WTC11 (cell line): ENCODE data around the gene AHRR. TPM values are rescaled to one million over a fixed set of nuclear protein-coding genes. Genes with fewer than 3 reads are reported as not detected.

Experiments used
- ATAC-seq: fragments of 200-7000 bp; cut with Tn5 transposase; 2 replicates; pipeline ENCODE4 v1.10.0; 2021; ENCODE audit warnings: mild to moderate bottlenecking, moderate library complexity
- CTCF ChIA-PET: fragments of 300-600 bp; sonication (Branson Sonifier 250); formaldehyde crosslinking; loops from one replicate; lab custom pipeline; 2021; ENCODE audit warnings: antibody characterized with exemption; lab: Charles Lee
- POLR2A ChIA-PET: fragments of 350-600 bp; sonication (Branson Sonifier 250); formaldehyde crosslinking; loops from one replicate; lab custom pipeline; 2021; ENCODE audit warnings: antibody characterized with exemption; lab: Charles Lee
- DNase-seq: peaks from one replicate; pipeline ENCODE4 v3.0.0; 2021; ENCODE audit warnings: low spot score
- H3K27ac Mint-ChIP-seq: 2 replicates; pipeline ENCODE4 v1.8.0; 2021; ENCODE audit warnings: mixed read lengths
- H3K27me3 Mint-ChIP-seq: 2 replicates; pipeline ENCODE4 v1.8.0; 2021; ENCODE audit warnings: low read depth, mild to moderate bottlenecking, moderate library complexity, mixed read lengths
- H3K36me3 Mint-ChIP-seq: 2 replicates; pipeline ENCODE4 v1.8.0; 2021; ENCODE audit warnings: mixed read lengths
- H3K4me1 Mint-ChIP-seq: 2 replicates; pipeline ENCODE4 v1.8.0; 2022; ENCODE audit warnings: mixed read lengths
- H3K4me3 Mint-ChIP-seq: 2 replicates; pipeline ENCODE4 v1.8.0; 2021; ENCODE audit warnings: mild to moderate bottlenecking, moderate library complexity, mixed read lengths
- H3K9me3 Mint-ChIP-seq: 2 replicates; pipeline ENCODE4 v1.8.0; 2021; ENCODE audit warnings: mixed read lengths
- AFF4 ChIP-seq: sonication (generic); formaldehyde crosslinking; IDR thresholded peaks from 2 replicates; pipeline ENCODE4 v1.8.1; 2023; ENCODE audit warnings: mild to moderate bottlenecking, missing genetic modification reagents, borderline replicate concordance
- ATF3 ChIP-seq: sonication (generic); formaldehyde crosslinking; conservative IDR thresholded peaks from 2 replicates; pipeline ENCODE4 v1.8.1; 2022; ENCODE audit warnings: mild to moderate bottlenecking, missing genetic modification reagents
- FOXJ3 ChIP-seq: sonication (generic); formaldehyde crosslinking; IDR thresholded peaks from 2 replicates; pipeline ENCODE4 v1.9.0; 2021; ENCODE audit warnings: missing genetic modification reagents, mild to moderate bottlenecking, borderline replicate concordance
- NR1H2 ChIP-seq: sonication (generic); formaldehyde crosslinking; IDR thresholded peaks from 2 replicates; pipeline ENCODE4 v1.9.0; 2021; ENCODE audit warnings: mild to moderate bottlenecking, moderate library complexity, missing genetic modification reagents
- PRDM15 ChIP-seq: sonication (generic); formaldehyde crosslinking; IDR thresholded peaks from 2 replicates; pipeline ENCODE4 v1.8.0; 2022; ENCODE audit warnings: missing genetic modification reagents
- PRRX2 ChIP-seq: fragments of 250-450 bp; sonication (Bioruptor Pico); IDR thresholded peaks from 2 replicates; pipeline ENCODE4 v1.8.0; 2021; ENCODE audit warnings: mild to moderate bottlenecking
- RORB ChIP-seq: fragments of 250-450 bp; sonication (Bioruptor Pico); IDR thresholded peaks from 2 replicates; pipeline ENCODE4 v1.9.0; 2021; ENCODE audit warnings: mild to moderate bottlenecking
- USF1 ChIP-seq: sonication (generic); formaldehyde crosslinking; IDR thresholded peaks from 2 replicates; pipeline ENCODE4 v1.8.0; 2022; ENCODE audit warnings: mild to moderate bottlenecking, missing genetic modification reagents
- ZNF219 ChIP-seq: sonication (generic); formaldehyde crosslinking; IDR thresholded peaks from 2 replicates; pipeline ENCODE4 v1.8.0; 2023; ENCODE audit warnings: missing genetic modification reagents, mild to moderate bottlenecking, borderline replicate concordance
- ZNF232 ChIP-seq: sonication (generic); formaldehyde crosslinking; IDR thresholded peaks from 2 replicates; pipeline ENCODE4 v1.8.0; 2022; ENCODE audit warnings: mild to moderate bottlenecking, missing genetic modification reagents
- ZNF263 ChIP-seq: sonication (generic); formaldehyde crosslinking; IDR thresholded peaks from 2 replicates; pipeline ENCODE4 v1.8.1; 2022; ENCODE audit warnings: low read depth, mild to moderate bottlenecking, moderate library complexity, missing genetic modification reagents
- ZNF281 ChIP-seq: sonication (generic); formaldehyde crosslinking; IDR thresholded peaks from 2 replicates; pipeline ENCODE4 v1.8.0; 2023; ENCODE audit warnings: mild to moderate bottlenecking, missing genetic modification reagents
- ZNF423 ChIP-seq: fragments of 250-450 bp; sonication (Bioruptor Pico); IDR thresholded peaks from 2 replicates; pipeline ENCODE4 v2.1.2; 2022; ENCODE audit warnings: mild to moderate bottlenecking, moderate library complexity
- ZNF532 ChIP-seq: fragments of 250-450 bp; sonication (Bioruptor Pico); IDR thresholded peaks from 2 replicates; pipeline ENCODE4 v1.9.0; 2021; ENCODE audit warnings: mild to moderate bottlenecking, borderline replicate concordance
- ZNF671 ChIP-seq: fragments of 250-450 bp; sonication (Bioruptor Pico); IDR thresholded peaks from 2 replicates; pipeline ENCODE4 v1.8.0; 2021; ENCODE audit warnings: mild to moderate bottlenecking
- ZSCAN18 ChIP-seq: fragments of 250-450 bp; sonication (Bioruptor Pico); IDR thresholded peaks from 2 replicates; pipeline ENCODE4 v2.1.2; 2022; ENCODE audit warnings: mild to moderate bottlenecking, moderate library complexity
- total RNA-seq: library from RNA; stranded (reverse); gene quantifications from 3 replicates; pipeline ENCODE4 v1.2.3, GENCODE V29; 2021

The AHRR gene
- total RNA-seq, 1 experiment from 2014 or later, result 4.5 TPM

GRCh38 chr5:478369-478981 lies 157.0 kb downstream of the AHRR start (continued):
- TF ChIP-seq ATF3 (CRISPR knock-in tag) (no peak), ZNF232 (no peak), PRRX2 (CRISPR knock-in tag) (no peak), ZNF219 (CRISPR knock-in tag) (no peak), NR1H2 (no peak), ZSCAN18 (CRISPR knock-in tag) (no peak)
- TF ChIP-seq, all 79 proteins: peak for 0

- Mint-ChIP-seq H3K4me1 (peaks cover 2% of the 10 kb centered on the region; the same call in 1 of the 2 replicates), H3K27me3 (peaks cover 41% of the 10 kb centered on the region), H3K36me3 (no peaks in the 10 kb centered on the region), H3K9me3 (no peaks in the 10 kb centered on the region), H3K27ac (no peak overlapping the region), H3K4me3 (no peak overlapping the region)
- CTCF ChIA-PET, result interaction anchor here (0.7 to 1.7 kb wide), 2 partner anchors 14 to 32 kb away, joined by 5 to 6 read pairs; no protein-coding TSS in a partner anchor
- POLR2A ChIA-PET, result no interaction called here
- ATAC-seq (no peak), DNase-seq (no peak)
- TF ChIP-seq PRDM15 (CRISPR knock-in tag), result no peak
- TF ChIP-seq ZNF423 (CRISPR knock-in tag), result no peak
- no peak for TF ChIP-seq USF1 (CRISPR knock-in tag)
- TF ChIP-seq FOXJ3 (CRISPR knock-in tag), result no peak
- no peak for TF ChIP-seq RORB
- no peak for TF ChIP-seq ZNF671 (CRISPR knock-in tag)
- no peak for TF ChIP-seq AFF4 (CRISPR knock-in tag)
- TF ChIP-seq ZNF263 (CRISPR knock-in tag), result no peak
- TF ChIP-seq ZNF281 (CRISPR knock-in tag), result no peak
- TF ChIP-seq ZNF532, result no peak
These were observed 157.5 kb downstream of the AHRR start for GRCh38 chr5:478982-479535.
